Esophagus squamous epithelium (tissue), 5 donors: ENCODE measurements around the gene NHSL2. TPM values are rescaled to one million over a fixed set of nuclear protein-coding genes. Genes with fewer than 3 reads are reported as not detected.

ENCODE experiments used
- DNase-seq: peaks from one replicate; lab custom pipeline; 2025; lab: John Stamatoyannopoulos, UW
- H3K27ac ChIP-seq, 4 donors: fragments of 200-600 bp; sonication (generic); one replicate each; pipeline ENCODE4 v1.5.1; 2016 to 2019; ENCODE audit warnings: mild to moderate bottlenecking in 1 of 4
- H3K27me3 ChIP-seq, 4 donors: fragments of 200-600 bp; sonication (generic); 1 replicate in 3 of 4; 2 replicates in 1 of 4; pipeline versions ENCODE4 v1.5.1 to v1.6.0; 2017 to 2021; ENCODE audit warnings: antibody characterized with exemption in 1 of 4
- H3K36me3 ChIP-seq, 3 donors: fragments of 200-600 bp; sonication (generic); one replicate each; pipeline ENCODE4 v1.5.1; 2016 to 2019
- H3K4me1 ChIP-seq, 3 donors: fragments of 200-600 bp; sonication (generic); one replicate each; pipeline ENCODE4 v1.5.1; 2017 to 2019
- H3K4me3 ChIP-seq, 4 donors: fragments of 200-600 bp; sonication (generic); 1 replicate in 3 of 4; 2 replicates in 1 of 4; pipeline ENCODE4 v1.5.1; 2016 to 2019; ENCODE audit warnings: mild to moderate bottlenecking in 2 of 4, moderate library complexity in 1 of 4
- H3K9me3 ChIP-seq, 3 donors: fragments of 200-600 bp; sonication (generic); one replicate each; pipeline ENCODE4 v1.5.1; 2016 to 2019
- POLR2A ChIP-seq, 4 donors: fragments of 450-650 bp; IDR thresholded peaks; one replicate each; pipeline ENCODE4 v1.6.1; 2017; ENCODE audit warnings: antibody characterized with exemption in 4 of 4, mild to moderate bottlenecking in 4 of 4, moderate library complexity in 3 of 4
- WGBS, 2 donors: methylation state at CpG; one replicate each; pipeline ENCODE4 v1.1.5; 2018; 5-methylcytosine and 5-hydroxymethylcytosine counted together
- intact Hi-C: fragments of 100-400 bp; cut with DNase I; formaldehyde crosslinking; loops from one replicate; pipeline ENCODE4 v1.15.0; 2022
- total RNA-seq, 4 donors: library from RNA; depleted of rRNA; stranded (reverse); fragments of >200 nt; gene quantifications; one replicate each; pipeline ENCODE4 v1.1.0, GENCODE V29; 2016
- TF ChIP-seq, protein P1 (sequence below), 6 experiments: fragments of 450-650 bp in 4 of 6; fragments of 200-600 bp in 2 of 6; sonication (generic) in 2 of 6; IDR thresholded peaks; one replicate each; pipeline ENCODE4 v1.5.1; 2016 to 2019; ENCODE audit warnings: antibody characterized with exemption in 6 of 6, mild to moderate bottlenecking in 4 of 6, moderate library complexity in 4 of 6
- donor health status: DM: yes; HTN: yes; CAD: no.

The NHSL2 gene
- total RNA-seq, 4 donors from 2014 or later, result 0.23 to 7.1 (median 1.6) TPM

DNA sequence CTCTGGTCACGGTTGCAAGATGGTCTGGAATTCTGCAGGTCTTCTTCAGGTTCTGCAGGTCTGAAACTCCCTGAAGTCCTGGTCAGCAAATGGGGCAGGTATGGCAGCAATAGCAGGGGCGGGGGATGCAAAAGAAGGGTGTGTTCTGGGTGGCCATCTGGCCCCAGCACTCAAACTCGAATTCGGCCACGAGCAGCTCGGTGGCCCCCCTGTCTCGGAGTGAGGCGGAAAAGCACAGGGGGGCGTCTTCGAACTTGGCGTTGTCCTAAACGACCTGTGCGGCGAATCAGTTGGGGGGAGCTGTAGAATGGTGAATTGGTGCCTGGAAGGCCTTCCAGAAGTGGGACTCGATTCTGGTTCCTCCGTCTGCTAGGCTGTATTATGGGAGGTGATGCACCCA, 219.0 kb downstream of the NHSL2 start:
- DNase-seq, result no peak
- Histone ChIP-seq H3K27me3 (peaks cover 0 to 26% (median 4%) of the 10 kb centered on the region in 4 donors), H3K36me3 (no peaks in the 10 kb centered on the region), H3K27ac (no peak overlapping the region), H3K9me3 (no peaks in the 10 kb centered on the region), H3K4me3 (no peak overlapping the region), H3K4me1 (peaks cover 8 to 66% (median 11%) of the 10 kb centered on the region in 3 donors)
- TF ChIP-seq POLR2A (IDR thresholded peaks at IDR 0.05), result no peak
- TF ChIP-seq, protein P1, sequence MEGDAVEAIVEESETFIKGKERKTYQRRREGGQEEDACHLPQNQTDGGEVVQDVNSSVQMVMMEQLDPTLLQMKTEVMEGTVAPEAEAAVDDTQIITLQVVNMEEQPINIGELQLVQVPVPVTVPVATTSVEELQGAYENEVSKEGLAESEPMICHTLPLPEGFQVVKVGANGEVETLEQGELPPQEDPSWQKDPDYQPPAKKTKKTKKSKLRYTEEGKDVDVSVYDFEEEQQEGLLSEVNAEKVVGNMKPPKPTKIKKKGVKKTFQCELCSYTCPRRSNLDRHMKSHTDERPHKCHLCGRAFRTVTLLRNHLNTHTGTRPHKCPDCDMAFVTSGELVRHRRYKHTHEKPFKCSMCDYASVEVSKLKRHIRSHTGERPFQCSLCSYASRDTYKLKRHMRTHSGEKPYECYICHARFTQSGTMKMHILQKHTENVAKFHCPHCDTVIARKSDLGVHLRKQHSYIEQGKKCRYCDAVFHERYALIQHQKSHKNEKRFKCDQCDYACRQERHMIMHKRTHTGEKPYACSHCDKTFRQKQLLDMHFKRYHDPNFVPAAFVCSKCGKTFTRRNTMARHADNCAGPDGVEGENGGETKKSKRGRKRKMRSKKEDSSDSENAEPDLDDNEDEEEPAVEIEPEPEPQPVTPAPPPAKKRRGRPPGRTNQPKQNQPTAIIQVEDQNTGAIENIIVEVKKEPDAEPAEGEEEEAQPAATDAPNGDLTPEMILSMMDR (IDR thresholded peaks at IDR 0.05), result no peak
- 91% methylated on average over 13 of the region's 16 CpGs; no CpG with 5 or more reads in 1 of the 2 donors for WGBS, 2 donors
- intact Hi-C loops, result loop anchor here (10.0 kb wide), 1 partner anchor 115 kb away; no protein-coding TSS in a partner anchor

DNA sequence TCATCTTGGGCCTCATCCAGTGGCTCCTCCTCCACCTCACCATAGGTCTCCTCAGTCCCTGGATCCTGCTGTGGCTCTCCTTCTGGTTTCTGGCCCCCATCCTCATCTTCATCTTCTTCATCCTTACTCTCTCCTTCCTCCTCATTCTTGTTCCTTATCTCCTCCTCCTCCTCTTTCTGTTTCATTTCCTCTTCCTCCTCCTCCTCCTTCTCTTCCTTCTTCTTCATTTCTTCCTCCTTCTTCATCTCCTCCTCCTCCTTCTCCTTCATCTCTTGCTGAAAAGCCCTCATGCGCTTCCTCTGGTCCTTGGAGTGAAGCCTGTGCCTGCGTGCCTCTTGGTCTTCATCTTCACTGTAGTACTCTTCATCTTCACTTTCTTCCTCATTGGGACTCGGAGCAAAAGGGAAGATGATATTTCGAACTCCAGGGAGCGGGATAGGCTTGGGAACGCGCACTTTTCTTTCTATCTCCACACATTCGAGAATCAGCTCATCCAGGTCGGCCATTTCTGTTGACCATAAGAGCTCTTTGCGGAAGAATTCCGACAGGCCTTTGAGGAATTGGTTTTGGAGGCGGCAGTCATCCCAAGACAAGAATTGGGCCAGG, 219.6 kb downstream of the NHSL2 start:
- 75 to 85% methylated on average over 4 to 5 of the region's 12 CpGs for WGBS, 2 donors
- intact Hi-C loops, result no loop called here
- Histone ChIP-seq H3K4me3 (peak overlapping the region in 2 of 4 donors; percentile 41 to 70), H3K36me3 (no peaks in the 10 kb centered on the region), H3K4me1 (peaks cover 8 to 60% (median 9%) of the 10 kb centered on the region in 3 donors), H3K9me3 (no peaks in the 10 kb centered on the region), H3K27me3 (peaks cover 0 to 26% (median 4%) of the 10 kb centered on the region in 4 donors), H3K27ac (peak overlapping the region in 1 of 4 donors; percentile 85)
- TF ChIP-seq, protein P1 (IDR thresholded peaks at IDR 0.05), result no peak
- no peak for TF ChIP-seq POLR2A (IDR thresholded peaks at IDR 0.05)
- no peak for DNase-seq

DNA sequence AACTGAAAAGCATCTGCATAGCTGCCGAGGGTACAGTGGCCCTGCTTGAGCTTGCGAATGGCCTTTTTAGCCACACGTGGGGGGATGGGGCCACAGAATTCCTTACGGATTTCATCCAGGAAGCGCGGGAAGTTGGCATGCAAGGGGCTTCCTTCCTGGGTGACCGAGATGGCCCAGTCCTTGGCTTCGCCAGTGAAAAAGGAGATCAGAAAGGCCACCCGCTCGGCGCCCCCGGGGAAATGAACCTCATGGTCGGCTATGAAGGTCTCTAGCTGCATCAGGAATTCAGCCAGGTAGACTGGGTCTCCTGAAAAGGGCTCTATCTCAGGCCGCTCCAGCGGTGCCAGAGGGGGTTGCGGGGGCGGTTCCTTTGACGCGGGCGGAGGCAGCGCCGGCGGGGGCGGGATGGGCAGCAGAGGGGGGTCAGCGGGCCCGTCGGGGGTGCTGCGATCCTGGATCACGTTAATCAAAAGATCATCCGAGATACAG, 220.2 kb downstream of the NHSL2 start:
- no peaks in the 10 kb centered on the region for H3K9me3 ChIP-seq
- DNase-seq, result no peak
- no CpG with 5 or more reads among the region's 30 CpGs for WGBS, 2 donors
- no peaks in the 10 kb centered on the region for H3K36me3 ChIP-seq
- peaks cover 0 to 26% (median 3%) of the 10 kb centered on the region in 4 donors for H3K27me3 ChIP-seq
- peaks cover 4 to 55% (median 6%) of the 10 kb centered on the region in 3 donors for H3K4me1 ChIP-seq
- H3K27ac ChIP-seq, result peak overlapping the region in 3 of 4 donors; percentile 55 to 89 (median 85)
- TF ChIP-seq POLR2A (IDR thresholded peaks at IDR 0.05), result no peak
- TF ChIP-seq, protein P1 (IDR thresholded peaks at IDR 0.05), result no peak
- peak overlapping the region; percentile 27 to 70 (median 46) for H3K4me3 ChIP-seq
- intact Hi-C loops, result no loop called here

DNA sequence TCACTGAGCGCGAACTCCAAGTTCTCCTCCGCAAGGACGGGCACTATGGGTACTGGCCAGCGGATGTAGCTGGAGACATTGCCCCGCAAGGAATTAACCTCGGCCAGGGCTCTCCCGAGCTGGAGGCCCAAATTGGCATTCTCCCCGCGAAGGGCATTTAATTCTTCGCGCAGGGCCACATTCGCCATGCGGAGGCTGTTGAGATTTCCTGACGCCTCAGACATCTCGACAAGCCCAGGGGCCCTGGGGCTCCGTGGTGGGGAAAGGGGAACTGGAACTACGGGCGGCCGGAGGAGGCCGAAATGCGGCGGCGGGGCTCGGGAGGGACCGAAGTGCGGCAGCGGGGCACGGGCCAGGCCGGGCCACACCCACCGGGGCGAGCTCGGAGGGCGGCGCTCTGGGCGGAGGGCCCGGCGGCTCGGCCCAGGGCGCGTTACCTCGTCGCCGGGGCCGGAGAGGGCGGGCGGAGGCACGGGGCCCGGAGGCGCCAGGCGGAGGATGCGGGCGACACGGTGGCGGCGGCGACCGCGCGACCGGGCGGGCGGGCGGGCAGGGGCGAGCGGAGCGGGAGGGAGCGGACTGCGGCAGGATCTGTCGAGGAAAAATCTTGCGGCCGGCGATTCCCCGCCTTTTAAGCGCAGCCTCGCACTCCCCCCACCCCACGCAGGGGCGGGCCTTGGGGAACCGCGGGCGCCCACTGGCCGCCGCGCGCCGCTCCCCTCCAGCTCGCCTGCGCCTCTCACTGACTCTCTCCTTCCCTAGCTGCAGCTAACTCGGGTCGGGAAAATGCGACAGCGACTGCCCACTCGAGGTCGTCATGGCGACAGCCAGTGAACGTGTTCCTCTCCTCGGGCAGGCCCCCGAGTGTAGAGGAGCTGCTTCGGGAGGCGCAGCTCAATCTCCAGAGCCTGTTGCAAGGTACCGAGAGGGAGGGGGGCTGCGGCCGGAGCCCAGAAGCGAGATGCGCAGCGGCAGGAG, 221.0 kb downstream of the NHSL2 start, which contains the start of gene RTL5:
RTL5 (minus strand) TSS at position 599 of the 978 bp plus-strand sequence.
- Histone ChIP-seq H3K4me3 (peak within 1 kb of the TSS; percentile 27 to 70 (median 46)), H3K9me3 (no peaks in the 10 kb centered on the region), H3K36me3 (no peaks in the 10 kb centered on the region), H3K27ac (peak within 1 kb of the TSS; percentile 46 to 89 (median 70)), H3K27me3 (peaks cover 0 to 26% (median 3%) of the 10 kb centered on the region in 4 donors), H3K4me1 (peaks cover 0 to 47% (median 0%) of the 10 kb centered on the region in 3 donors)
- intact Hi-C loops, result no loop called here
- no peak for DNase-seq
- TF ChIP-seq, protein P1 (IDR thresholded peaks at IDR 0.05), result no peak
- TF ChIP-seq POLR2A (IDR thresholded peaks at IDR 0.05), result peak in 1 of 4 donors; percentile 17
- 5 to 66% methylated on average over 12 to 15 of the region's 106 CpGs for WGBS, 2 donors
